Upper lobe of left lung (tissue), 4 donors: Measurements from ENCODE around the gene ARID5A.

Source experiments
- CTCF ChIP-seq, 6 experiments: fragments of 450-650 bp in 4 of 6; fragments of 200-600 bp in 2 of 6; sonication (generic) in 2 of 6; IDR thresholded peaks; one replicate each; pipeline ENCODE4 v1.5.1; 2016 to 2019; ENCODE audit warnings: antibody characterized with exemption in 6 of 6
- POLR2A ChIP-seq, 4 donors: fragments of 450-650 bp; IDR thresholded peaks; one replicate each; pipeline ENCODE4 v1.5.1; 2016 to 2017; ENCODE audit warnings: antibody characterized with exemption in 4 of 4, mild to moderate bottlenecking in 2 of 4

GRCh38 chr2:96532641-96533291 is 3.8 kb upstream of the ARID5A start:
- TF ChIP-seq CTCF (IDR thresholded peaks at IDR 0.05) (no peak), POLR2A (IDR thresholded peaks at IDR 0.05) (no peak)
